Measurements from ENCODE around the gene POLH. TPM values are rescaled to one million over a fixed set of nuclear protein-coding genes. Genes with fewer than 3 reads are reported as not detected.

The POLH gene
- total and polyA plus RNA-seq, 9 of the 15 experiments (the other 6 are each of a cell fraction or from before 2014, with no cell fraction given): 5.8 to 31.6 (median 20.6) TPM

GRCh38 chr6:43635387-43636307 is 59.7 kb downstream of the POLH start, which contains the start of gene MAD2L1BP (continued):
- no peak for TF ChIP-seq COPS2 (conservative IDR thresholded peaks at IDR 0.05)
- no peak for TF ChIP-seq PHB2 (IDR thresholded peaks at IDR 0.05; ENCODE audit: low read depth)
- no peak for TF ChIP-seq ZNF766 (CRISPR knock-in tag; conservative IDR thresholded peaks at IDR 0.05)
- no peak for TF ChIP-seq TAF15 (IDR thresholded peaks at IDR 0.05; ENCODE audit: low read depth, low read length)
- no peak for TF ChIP-seq GABPA (tag; conservative IDR thresholded peaks at IDR 0.05; ENCODE audit: low read depth)
- no peak for TF ChIP-seq ZNF407 (IDR thresholded peaks at IDR 0.05; ENCODE audit: low read depth)
- TF ChIP-seq HNRNPUL1 (IDR thresholded peaks at IDR 0.05; ENCODE audit: low read length): no peak
- peak; percentile 76 for TF ChIP-seq CREB1 (IDR thresholded peaks at IDR 0.05)
- peak; percentile 17; the same call in 1 of the 2 replicates for TF ChIP-seq CREB1 (CRISPR knock-in tag; IDR thresholded peaks at IDR 0.05)
- TF ChIP-seq NCOR1 (IDR thresholded peaks at IDR 0.05): no peak
- no peak for TF ChIP-seq ETS2 (tag; IDR thresholded peaks at IDR 0.05; ENCODE audit: borderline replicate concordance, poor library complexity, severe bottlenecking)
- TF ChIP-seq SLC30A9 (CRISPR knock-in tag; IDR thresholded peaks at IDR 0.05): no peak
- TF ChIP-seq IRF2 (CRISPR knock-in tag; IDR thresholded peaks at IDR 0.05): no peak
- peak; percentile 66 for TF ChIP-seq EP300 (IDR thresholded peaks at IDR 0.05; ENCODE audit: low read length)
- no peak for TF ChIP-seq YBX1 (IDR thresholded peaks at IDR 0.05)
- peak; percentile 65; the same call in 1 of the 2 replicates for TF ChIP-seq DNMT1 (IDR thresholded peaks at IDR 0.05)
- TF ChIP-seq STAG1 (CRISPR knock-in tag; IDR thresholded peaks at IDR 0.05; ENCODE audit: borderline replicate concordance): no peak
- no peak for TF ChIP-seq ATF1 (CRISPR knock-in tag; IDR thresholded peaks at IDR 0.05)
- peak; percentile 83 for TF ChIP-seq ATF1 (tag; IDR thresholded peaks at IDR 0.05)
- TF ChIP-seq ZNF75A (CRISPR knock-in tag; IDR thresholded peaks at IDR 0.05): no peak
- TF ChIP-seq BACH1 (tag; IDR thresholded peaks at IDR 0.05): no peak; the same call in 1 of the 2 replicates
